HepG2 (cell line): ENCODE measurements around the gene CHTF18. TPM values are rescaled to one million over a fixed set of nuclear protein-coding genes. Genes with fewer than 3 reads are reported as not detected.

Experiments used
- ARID2 ChIP-seq: sonication (generic); formaldehyde crosslinking; IDR thresholded peaks from 2 replicates; pipeline ENCODE4 v1.8.1; 2022; ENCODE audit warnings: mild to moderate bottlenecking, missing genetic modification reagents, borderline replicate concordance
- ARID5B ChIP-seq: IDR thresholded peaks from 2 replicates; pipeline ENCODE4 v1.4.0; 2020; ENCODE audit warnings: mild to moderate bottlenecking, missing genetic modification reagents
- CBFB ChIP-seq: sonication (generic); formaldehyde crosslinking; IDR thresholded peaks from 2 replicates; pipeline ENCODE4 v1.4.0; 2020; ENCODE audit warnings: missing genetic modification reagents
- KAT2B ChIP-seq: fragments of 150-350 bp; IDR thresholded peaks from 2 replicates; pipeline ENCODE4 v1.6.1; 2014; ENCODE audit warnings: low read depth, low read length, borderline replicate concordance
- KDM1A ChIP-seq: IDR thresholded peaks from 2 replicates; pipeline ENCODE4 v1.6.1; 2016; ENCODE audit warnings: missing compliant biosample characterization
- NCOA1 ChIP-seq: sonication (generic); formaldehyde crosslinking; IDR thresholded peaks from 2 replicates; pipeline ENCODE4 v1.9.0; 2021; ENCODE audit warnings: missing genetic modification reagents
- NCOR1 ChIP-seq: fragments of 200-600 bp; sonication (generic); IDR thresholded peaks from 2 replicates; pipeline ENCODE4 v1.7.0; 2017; ENCODE audit warnings: antibody characterized with exemption, low read length, borderline replicate concordance
- PCBP2 ChIP-seq: fragments of 200-400 bp; formaldehyde crosslinking; optimal IDR thresholded peaks from 2 replicates; pipeline ENCODE3; 2018; ENCODE audit warnings: low read length, low read depth; ENCODE audit not compliant: poor library complexity, severe bottlenecking
- PHF8 ChIP-seq: sonication (generic); formaldehyde crosslinking; IDR thresholded peaks from 2 replicates; pipeline ENCODE4 v1.5.0; 2020; ENCODE audit warnings: missing genetic modification reagents
- RARG ChIP-seq: sonication (generic); formaldehyde crosslinking; IDR thresholded peaks from 2 replicates; pipeline ENCODE4 v1.4.0; 2020; ENCODE audit warnings: low read depth, mild to moderate bottlenecking, missing genetic modification reagents
- RBFOX2 ChIP-seq: fragments of 200-400 bp; formaldehyde crosslinking; IDR thresholded peaks from 2 replicates; pipeline ENCODE4 v1.6.1; 2017; ENCODE audit warnings: low read depth, mild to moderate bottlenecking, low read length
- SOX13 ChIP-seq, 3 experiments: fragments of 450-650 bp in 1 of 3; sonication (generic) in 1 of 3; formaldehyde crosslinking in 1 of 3; IDR thresholded peaks in 2 of 3; conservative IDR thresholded peaks in 1 of 3; 2 replicates each; pipeline versions ENCODE4 v1.5.0 to v1.6.1; 2016 to 2020; ENCODE audit warnings: antibody characterized with exemption in 1 of 3, mild to moderate bottlenecking in 1 of 3, missing compliant biosample characterization in 1 of 3, missing genetic modification reagents in 1 of 3, moderate library complexity in 1 of 3
- TFE3 ChIP-seq: IDR thresholded peaks from 2 replicates; pipeline ENCODE4 v1.6.1; 2016
- ZFAT ChIP-seq: sonication (generic); formaldehyde crosslinking; conservative IDR thresholded peaks from 2 replicates; pipeline ENCODE4 v1.8.1; 2023; ENCODE audit warnings: missing genetic modification reagents, inconsistent platforms
- ZKSCAN5 ChIP-seq: sonication (generic); formaldehyde crosslinking; IDR thresholded peaks from 2 replicates; pipeline ENCODE4 v1.5.1; 2020; ENCODE audit warnings: mild to moderate bottlenecking, missing genetic modification reagents
- ZNF234 ChIP-seq: sonication (generic); formaldehyde crosslinking; conservative IDR thresholded peaks from 2 replicates; pipeline ENCODE4 v1.5.1; 2020; ENCODE audit warnings: mild to moderate bottlenecking, missing genetic modification reagents
- ZNF281 ChIP-seq: sonication (generic); formaldehyde crosslinking; IDR thresholded peaks from 2 replicates; pipeline ENCODE4 v1.4.0; 2020; ENCODE audit warnings: missing genetic modification reagents, borderline replicate concordance
- ZNF431 ChIP-seq: sonication (generic); formaldehyde crosslinking; IDR thresholded peaks from 2 replicates; pipeline ENCODE4 v1.9.0; 2022; ENCODE audit warnings: missing genetic modification reagents, low read depth, mild to moderate bottlenecking, borderline replicate concordance
- ZNF468 ChIP-seq: sonication (generic); formaldehyde crosslinking; IDR thresholded peaks from 2 replicates; pipeline ENCODE4 v1.8.0; 2022; ENCODE audit warnings: mild to moderate bottlenecking, moderate library complexity, missing genetic modification reagents
- ZNF556 ChIP-seq: sonication (generic); formaldehyde crosslinking; IDR thresholded peaks from 2 replicates; pipeline ENCODE4 v1.4.0; 2020; ENCODE audit warnings: mild to moderate bottlenecking, missing genetic modification reagents, borderline replicate concordance
- ZNF777 ChIP-seq: sonication (generic); formaldehyde crosslinking; IDR thresholded peaks from 2 replicates; pipeline ENCODE4 v1.4.0; 2020; ENCODE audit warnings: missing genetic modification reagents
- polyA plus RNA-seq, 8 experiments: library from polyadenylated mRNA; depleted of rRNA in 3 of 8; stranded (reverse) in 7 of 8; unstranded in 1 of 8; fragments of >200 nt; fragmentation: Illumina TruSeq in 4 of 8; extraction: Trizol in 4 of 8; gene quantifications; 2 replicates each; pipeline versions ENCODE4 v1.2.1 to v1.2.3, GENCODE V29; 2011 to 2016; ENCODE audit warnings: low read depth in 4 of 8, missing spikeins in 1 of 8, mixed read lengths in 1 of 8; ENCODE audit not compliant: insufficient read depth in 1 of 8
- total RNA-seq, 5 experiments: library from RNA; depleted of rRNA; stranded (reverse); fragments of >200 nt; fragmentation: Illumina TruSeq; extraction: Trizol; gene quantifications; 2 replicates each; pipeline ENCODE4 v1.2.3, GENCODE V29; 2016; ENCODE audit warnings: low read depth in 1 of 5

CHTF18 gene
- total and polyA plus RNA-seq, 2 of the 13 experiments (the other 11 are each of a cell fraction or from before 2014, with no cell fraction given): 8.6 to 22.9 TPM

- peak; percentile 47; the same call in 1 of the 2 replicates for TF ChIP-seq ZNF234 (CRISPR knock-in tag)
- TF ChIP-seq ZNF777 (CRISPR knock-in tag): peak; percentile 49; the same call in 1 of the 2 replicates
- TF ChIP-seq ZNF556 (CRISPR knock-in tag): peak; percentile 87; the same call in 1 of the 2 replicates
- peak; percentile 89 for TF ChIP-seq CBFB (CRISPR knock-in tag)
- TF ChIP-seq PCBP2: no peak
- peak; percentile 82 for TF ChIP-seq RBFOX2
- peak; percentile 52; the same call in 1 of the 2 replicates for TF ChIP-seq ARID2
- no peak for TF ChIP-seq ZKSCAN5 (CRISPR knock-in tag)
- no peak for TF ChIP-seq ZFAT (CRISPR knock-in tag)
- no peak for TF ChIP-seq KAT2B
- no peak for TF ChIP-seq RARG (CRISPR knock-in tag)
- no peak; the same call in 1 of the 2 replicates for TF ChIP-seq KDM1A
- TF ChIP-seq PHF8 (CRISPR knock-in tag): peak; percentile 82
- no peak for TF ChIP-seq SOX13 (IDR thresholded peaks at IDR 0.05)
- peak in 1 of 2 experiments; percentile 6; a peak in 1 of 4 replicates for TF ChIP-seq SOX13 (CRISPR knock-in tag; conservative IDR thresholded peaks at IDR 0.05 in 1 of 2, IDR thresholded peaks at IDR 0.05 in 1 of 2)
- no peak for TF ChIP-seq ZNF281 (CRISPR knock-in tag)
- TF ChIP-seq TFE3 (CRISPR knock-in tag): peak; percentile 51; the same call in 1 of the 2 replicates
- TF ChIP-seq ZNF431: peak; percentile 64; the same call in 1 of the 2 replicates
- TF ChIP-seq NCOR1: no peak
- TF ChIP-seq ARID5B (CRISPR knock-in tag): peak; percentile 23; the same call in 1 of the 2 replicates
- TF ChIP-seq ZNF468 (CRISPR knock-in tag): no peak
- no peak for TF ChIP-seq NCOA1 (CRISPR knock-in tag)
These were observed 47.5 kb upstream of the CHTF18 start, which contains the start of gene CIAO3 (continued) for GRCh38 chr16:740764-741505.
